GM12878 (cell line): ENCODE measurements around the gene ITGAD. TPM values are rescaled to one million over a fixed set of nuclear protein-coding genes. Genes with fewer than 3 reads are reported as not detected.

Experiments used
- ATAC-seq: fragments of 200-7000 bp; cut with Tn5 transposase; 3 replicates; pipeline ENCODE4 v1.9.1; 2020; ENCODE audit warnings: mild to moderate bottlenecking, moderate library complexity
- BruUV-seq: library from RNA; stranded (reverse); fragments of 400-500 nt; replicated peaks from 2 replicates; lab custom pipeline; 2021; lab: Mats Ljungman, UMichigan
- CTCF ChIA-PET: fragments of 300-600 bp; sonication (Branson Sonifier 250); formaldehyde crosslinking; extraction: SDS; loops from one replicate; lab custom pipeline; 2021; ENCODE audit warnings: inconsistent platforms; lab: Yijun Ruan, JAX
- POLR2A ChIA-PET: fragments of 350-600 bp; formaldehyde crosslinking; extraction: SDS; loops from one replicate; lab custom pipeline; 2021; ENCODE audit warnings: inconsistent platforms; lab: Charles Lee
- RAD21 ChIA-PET: fragments of 300-600 bp; sonication (Branson Sonifier 250); formaldehyde crosslinking; loops from one replicate; lab custom pipeline; 2023; ENCODE audit warnings: antibody characterized with exemption; ENCODE audit not compliant: unreplicated experiment; lab: Charles Lee
- SMC1A ChIA-PET: fragments of 300-600 bp; sonication (Branson Sonifier 250); formaldehyde crosslinking; loops from one replicate; lab custom pipeline; 2023; ENCODE audit not compliant: unreplicated experiment, uncharacterized antibody; lab: Charles Lee
- DNase-seq: peaks from one replicate; pipeline ENCODE4 v3.0.0-alpha.2; 2011; ENCODE audit warnings: low read depth, low spot score
- FAIRE-seq: peaks from 3 replicates; lab custom pipeline; 2011; peaks lifted over from hg19 to GRCh38; lab: Jason Lieb, UNC
- H2AFZ ChIP-seq: 2 replicates; pipeline ENCODE4 v1.6.0; 2011; ENCODE audit warnings: low read depth, low read length, control low read depth; ENCODE audit not compliant: control insufficient read depth
- H3K27ac ChIP-seq: 2 replicates; pipeline ENCODE4 v1.5.1; 2011; ENCODE audit warnings: control low read depth; ENCODE audit not compliant: control insufficient read depth, insufficient read depth
- H3K27me3 ChIP-seq, 2 experiments: replicated peaks in 1 of 2; 2 replicates each; pipeline versions ENCODE4 v1.6.0 to v1.6.1; 2011; ENCODE audit warnings: low read length in 1 of 2; ENCODE audit not compliant: control insufficient read depth in 2 of 2, insufficient read depth in 2 of 2
- H3K36me3 ChIP-seq, 2 experiments: 2 replicates each; pipeline ENCODE4 v1.5.1; 2011; ENCODE audit warnings: low read length in 1 of 2; ENCODE audit not compliant: control insufficient read depth in 2 of 2, insufficient read depth in 2 of 2
- H3K4me1 ChIP-seq: 2 replicates; pipeline ENCODE4 v1.6.1; 2011; ENCODE audit warnings: mild to moderate bottlenecking, low read length, moderate library complexity, mixed read lengths; ENCODE audit not compliant: control insufficient read depth, insufficient read depth
- H3K4me2 ChIP-seq: 2 replicates; pipeline ENCODE4 v1.6.0; 2011; ENCODE audit warnings: control low read depth; ENCODE audit not compliant: control insufficient read depth, insufficient read depth
- H3K4me3 ChIP-seq: fragments of 200-600 bp; sonication (generic); 2 replicates; pipeline ENCODE4 v1.5.1; 2016
- H3K79me2 ChIP-seq: 2 replicates; pipeline ENCODE4 v1.6.0; 2011; ENCODE audit warnings: low read length; ENCODE audit not compliant: control insufficient read depth, insufficient read depth
- H3K9ac ChIP-seq: 2 replicates; pipeline ENCODE4 v1.8.0; 2011; ENCODE audit warnings: low read length, control low read depth, mixed read lengths; ENCODE audit not compliant: control insufficient read depth, insufficient read depth
- H3K9me3 ChIP-seq: replicated peaks from 3 replicates; pipeline ENCODE4 v1.5.1; 2011; ENCODE audit warnings: mild to moderate bottlenecking, low read length; ENCODE audit not compliant: control insufficient read depth, insufficient read depth
- H4K20me1 ChIP-seq: 2 replicates; pipeline ENCODE4 v1.6.0; 2011; ENCODE audit not compliant: control insufficient read depth, insufficient read depth
- CBX3 ChIP-seq: fragments of 200-600 bp; sonication (generic); IDR thresholded peaks from 2 replicates; pipeline ENCODE4 v1.6.1; 2016; ENCODE audit warnings: low read depth, borderline replicate concordance
- CHD2 ChIP-seq: IDR thresholded peaks from 2 replicates; pipeline ENCODE4 v1.6.1; 2011; ENCODE audit warnings: low read depth, low read length, improper control_type of control experiment, borderline replicate concordance
- ELK1 ChIP-seq: IDR thresholded peaks from 2 replicates; pipeline ENCODE4 v1.6.1; 2012; ENCODE audit warnings: low read depth, low read length, improper control_type of control experiment
- FOXM1 ChIP-seq: IDR thresholded peaks from 2 replicates; pipeline ENCODE4 v1.6.1; 2012; ENCODE audit warnings: low read depth, mild to moderate bottlenecking, inconsistent platforms, low read length, moderate library complexity
- HDAC2 ChIP-seq: fragments of 200-600 bp; sonication (generic); IDR thresholded peaks from 2 replicates; pipeline ENCODE4 v1.6.1; 2017
- NFYB ChIP-seq: IDR thresholded peaks from 2 replicates; pipeline ENCODE4 v1.6.1; 2011; ENCODE audit warnings: low read depth, mild to moderate bottlenecking, low read length, improper control_type of control experiment, moderate library complexity; ENCODE audit not compliant: insufficient read depth
- NR2C2 ChIP-seq: IDR thresholded peaks from 2 replicates; pipeline ENCODE4 v1.6.1; 2011; ENCODE audit warnings: borderline replicate concordance, low read depth; ENCODE audit not compliant: control insufficient read depth, insufficient read length
- SKIL ChIP-seq: fragments of 450-650 bp; IDR thresholded peaks from 2 replicates; pipeline ENCODE4 v1.6.1; 2017; ENCODE audit warnings: mild to moderate bottlenecking, low read depth, inconsistent platforms; ENCODE audit not compliant: poor library complexity, severe bottlenecking
- WGBS: methylation state at CpG from one replicate; pipeline ENCODE4 v1.1.6; 2016; ENCODE audit warnings: low lambda C conversion rate; ENCODE audit not compliant: insufficient replicate concordance, insufficient coverage; ENCODE audit errors: missing lambda C conversion rate; 5-methylcytosine and 5-hydroxymethylcytosine counted together
- in situ Hi-C: fragments of 300-500 bp; cut with MboI; formaldehyde crosslinking; loops from 9 replicates; pipeline ENCODE4 v1.14.3; 2018; ENCODE audit warnings: mixed read lengths
- intact Hi-C: fragments of 100-400 bp; cut with micrococcal nuclease; formaldehyde crosslinking; loops from one replicate; pipeline ENCODE4 v1.14.2; 2022; ENCODE audit not compliant: unreplicated experiment
- polyA plus RNA-seq, 11 experiments: library from polyadenylated mRNA; depleted of rRNA in 4 of 11; unstranded in 6 of 11; stranded (reverse) in 5 of 11; fragments of >200 nt; fragmentation: Nextera tagmentation in 4 of 11; fragmentation: Illumina TruSeq in 1 of 11; extraction: Ambion mirVana in 4 of 11; extraction: Trizol in 1 of 11; gene quantifications; 1 replicate in 1 of 11; 2 replicates in 10 of 11; pipeline versions ENCODE4 v1.2.1 to v1.2.3, GENCODE V29; 2011 to 2016; ENCODE audit warnings: inconsistent platforms in 2 of 11, missing spikeins in 2 of 11, low read depth in 1 of 11
- total RNA-seq, 4 experiments: library from RNA; depleted of rRNA in 3 of 4; stranded (reverse); fragments of >200 nt in 3 of 4; fragmentation: Illumina TruSeq in 1 of 4; extraction: Trizol in 1 of 4; gene quantifications; 2 replicates each; pipeline versions ENCODE4 v1.2.1 to v1.2.3, GENCODE V29; 2013 to 2021
- TF ChIP-seq, protein P1 (sequence below): fragments of 450-650 bp; IDR thresholded peaks from 2 replicates; pipeline ENCODE4 v1.6.1; 2014; ENCODE audit warnings: mild to moderate bottlenecking
- TF ChIP-seq, protein P2 (sequence below): fragments of 450-650 bp; IDR thresholded peaks from 2 replicates; pipeline ENCODE4 v1.6.1; 2017; ENCODE audit warnings: mild to moderate bottlenecking, moderate library complexity

ITGAD gene
- total and polyA plus RNA-seq, 10 of the 15 experiments (the other 5 are each of a cell fraction or from before 2014, with no cell fraction given) = 0.29 to 4.0 (median 1.2) TPM

GRCh38 chr16:31429314-31429713 is 36.2 kb downstream of the ITGAD start (continued):
- TF ChIP-seq SKIL (no peak), CHD2 (no peak), HDAC2 (no peak), ELK1 (no peak), NR2C2 (no peak), FOXM1 (no peak)
- TF ChIP-seq, protein P1, sequence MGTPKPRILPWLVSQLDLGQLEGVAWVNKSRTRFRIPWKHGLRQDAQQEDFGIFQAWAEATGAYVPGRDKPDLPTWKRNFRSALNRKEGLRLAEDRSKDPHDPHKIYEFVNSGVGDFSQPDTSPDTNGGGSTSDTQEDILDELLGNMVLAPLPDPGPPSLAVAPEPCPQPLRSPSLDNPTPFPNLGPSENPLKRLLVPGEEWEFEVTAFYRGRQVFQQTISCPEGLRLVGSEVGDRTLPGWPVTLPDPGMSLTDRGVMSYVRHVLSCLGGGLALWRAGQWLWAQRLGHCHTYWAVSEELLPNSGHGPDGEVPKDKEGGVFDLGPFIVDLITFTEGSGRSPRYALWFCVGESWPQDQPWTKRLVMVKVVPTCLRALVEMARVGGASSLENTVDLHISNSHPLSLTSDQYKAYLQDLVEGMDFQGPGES = no peak
- TF ChIP-seq, all 136 proteins: peak for 0

DNA sequence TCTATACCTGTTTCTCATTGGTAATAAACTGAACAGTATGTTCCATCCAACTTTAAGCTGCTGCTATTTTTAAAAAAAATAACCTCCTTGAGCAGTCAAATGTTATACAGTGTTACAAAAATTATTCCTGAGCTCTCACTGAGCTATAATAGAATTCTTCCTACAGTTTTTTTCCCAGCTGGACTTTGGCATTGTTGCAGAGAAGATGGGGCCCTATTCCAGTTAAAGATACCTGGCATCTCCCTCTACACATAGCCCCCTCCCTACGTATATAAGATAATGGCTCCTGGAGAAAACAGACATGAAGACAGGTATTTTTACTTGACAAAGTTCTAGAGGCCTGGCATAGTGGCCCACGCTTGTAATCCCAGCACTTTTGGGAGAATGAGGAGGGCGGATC is 36.7 kb downstream of the ITGAD start:
- SMC1A ChIA-PET = interaction anchor here (1.0 to 5.2 kb wide), 6 partner anchors 9 to 54 kb away, joined by 3 to 31 read pairs (median 8); partner anchors contain the start of gene ZNF843
- H3K9me3 ChIP-seq = no peaks in the 10 kb centered on the region; the same call in 2 of the 3 replicates
- no TSS peak for BruUV-seq
- no peak overlapping the region for H3K27ac ChIP-seq
- no peaks in the 10 kb centered on the region for H3K36me3 ChIP-seq
- H4K20me1 ChIP-seq = no peaks in the 10 kb centered on the region
- intact Hi-C loops (no loop called here), in situ Hi-C loops (loop anchor here (25.0 kb wide), 1 partner anchor 442 kb away; the partner anchor contains the start of gene HSD3B7)
- RAD21 ChIA-PET = interaction anchor here (1.6 to 3.2 kb wide), 2 partner anchors 10 to 12 kb away, joined by 5 to 20 read pairs; partner anchors contain the start of gene ZNF843
- H3K27me3 ChIP-seq = no peaks in the 10 kb centered on the region
- WGBS = 24% methylated on average over 3 of the region's 3 CpGs
- no peak overlapping the region for H3K4me3 ChIP-seq
- H3K9ac ChIP-seq = no peak overlapping the region
- no peaks in the 10 kb centered on the region for H3K4me1 ChIP-seq
- ATAC-seq = no peak
- POLR2A ChIA-PET = interaction anchor here (1.2 to 1.8 kb wide), 3 partner anchors 10 to 39 kb away, joined by 4 to 5 read pairs (median 5); no protein-coding TSS in a partner anchor
- H3K4me2 ChIP-seq = no peak overlapping the region
- H3K79me2 ChIP-seq = no peaks in the 10 kb centered on the region
- no peak for DNase-seq
- no peak overlapping the region for H2AFZ ChIP-seq
- CTCF ChIA-PET = interaction anchor here (0.8 to 4.8 kb wide), 12 partner anchors 9 to 488 kb away, joined by 3 to 20 read pairs (median 3); partner anchors contain the start of gene ZNF843
- FAIRE-seq = no peak
- no peak for TF ChIP-seq NFYB
- TF ChIP-seq, protein P2, sequence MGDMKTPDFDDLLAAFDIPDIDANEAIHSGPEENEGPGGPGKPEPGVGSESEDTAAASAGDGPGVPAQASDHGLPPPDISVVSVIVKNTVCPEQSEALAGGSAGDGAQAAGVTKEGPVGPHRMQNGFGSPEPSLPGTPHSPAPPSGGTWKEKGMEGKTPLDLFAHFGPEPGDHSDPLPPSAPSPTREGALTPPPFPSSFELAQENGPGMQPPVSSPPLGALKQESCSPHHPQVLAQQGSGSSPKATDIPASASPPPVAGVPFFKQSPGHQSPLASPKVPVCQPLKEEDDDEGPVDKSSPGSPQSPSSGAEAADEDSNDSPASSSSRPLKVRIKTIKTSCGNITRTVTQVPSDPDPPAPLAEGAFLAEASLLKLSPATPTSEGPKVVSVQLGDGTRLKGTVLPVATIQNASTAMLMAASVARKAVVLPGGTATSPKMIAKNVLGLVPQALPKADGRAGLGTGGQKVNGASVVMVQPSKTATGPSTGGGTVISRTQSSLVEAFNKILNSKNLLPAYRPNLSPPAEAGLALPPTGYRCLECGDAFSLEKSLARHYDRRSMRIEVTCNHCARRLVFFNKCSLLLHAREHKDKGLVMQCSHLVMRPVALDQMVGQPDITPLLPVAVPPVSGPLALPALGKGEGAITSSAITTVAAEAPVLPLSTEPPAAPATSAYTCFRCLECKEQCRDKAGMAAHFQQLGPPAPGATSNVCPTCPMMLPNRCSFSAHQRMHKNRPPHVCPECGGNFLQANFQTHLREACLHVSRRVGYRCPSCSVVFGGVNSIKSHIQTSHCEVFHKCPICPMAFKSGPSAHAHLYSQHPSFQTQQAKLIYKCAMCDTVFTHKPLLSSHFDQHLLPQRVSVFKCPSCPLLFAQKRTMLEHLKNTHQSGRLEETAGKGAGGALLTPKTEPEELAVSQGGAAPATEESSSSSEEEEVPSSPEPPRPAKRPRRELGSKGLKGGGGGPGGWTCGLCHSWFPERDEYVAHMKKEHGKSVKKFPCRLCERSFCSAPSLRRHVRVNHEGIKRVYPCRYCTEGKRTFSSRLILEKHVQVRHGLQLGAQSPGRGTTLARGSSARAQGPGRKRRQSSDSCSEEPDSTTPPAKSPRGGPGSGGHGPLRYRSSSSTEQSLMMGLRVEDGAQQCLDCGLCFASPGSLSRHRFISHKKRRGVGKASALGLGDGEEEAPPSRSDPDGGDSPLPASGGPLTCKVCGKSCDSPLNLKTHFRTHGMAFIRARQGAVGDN = no peak
- no peak for TF ChIP-seq CBX3
